GM19238 (cell line): ENCODE data around the gene PCDHGA5.
"Not testable (repeated sequence)": the region's sequence is repeated elsewhere in the genome, so short reads cannot be mapped to it uniquely, and the experiment has no call there.

Source experiments
- DNase-seq: peaks from one replicate; pipeline ENCODE4 v3.0.0; 2011; ENCODE audit warnings: low spot score; ENCODE audit not compliant: insufficient read length

PCDHGA5 gene

DNA sequence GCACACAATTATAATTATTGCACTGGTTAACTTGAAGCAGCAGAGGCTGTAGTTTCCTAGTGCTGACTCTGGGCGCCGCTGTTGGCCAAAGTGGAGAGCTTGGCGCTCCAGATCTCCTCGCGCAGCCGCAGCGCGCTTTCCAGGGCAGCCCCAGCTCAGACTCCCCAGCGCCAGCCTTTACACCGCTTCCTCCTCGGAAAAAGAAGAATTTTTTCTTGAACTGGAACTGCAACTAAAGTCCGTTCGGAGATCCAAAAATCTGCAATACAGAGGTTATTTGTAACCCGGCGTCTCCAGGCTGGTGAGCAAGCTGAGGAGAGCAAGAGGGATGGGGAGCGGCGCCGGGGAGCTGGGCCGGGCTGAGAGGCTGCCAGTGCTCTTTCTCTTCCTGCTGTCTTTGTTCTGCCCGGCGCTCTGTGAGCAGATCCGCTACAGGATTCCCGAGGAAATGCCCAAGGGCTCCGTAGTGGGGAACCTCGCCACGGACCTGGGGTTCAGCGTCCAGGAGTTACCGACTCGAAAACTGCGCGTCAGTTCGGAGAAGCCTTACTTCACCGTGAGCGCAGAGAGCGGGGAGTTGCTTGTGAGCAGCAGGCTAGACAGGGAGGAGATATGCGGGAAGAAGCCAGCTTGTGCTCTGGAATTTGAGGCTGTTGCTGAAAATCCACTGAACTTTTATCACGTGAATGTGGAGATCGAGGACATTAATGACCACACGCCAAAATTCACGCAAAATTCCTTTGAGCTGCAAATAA, 23.8 kb downstream of the PCDHGA5 start, which contains the start of gene PCDHGB4:
Gene PCDHGB4, plus strand, starts transcription at position 142 of the 755 bp plus-strand sequence. Its CDS starts 187 bp downstream, at position 329.
- not testable (repeated sequence) for DNase-seq

DNA sequence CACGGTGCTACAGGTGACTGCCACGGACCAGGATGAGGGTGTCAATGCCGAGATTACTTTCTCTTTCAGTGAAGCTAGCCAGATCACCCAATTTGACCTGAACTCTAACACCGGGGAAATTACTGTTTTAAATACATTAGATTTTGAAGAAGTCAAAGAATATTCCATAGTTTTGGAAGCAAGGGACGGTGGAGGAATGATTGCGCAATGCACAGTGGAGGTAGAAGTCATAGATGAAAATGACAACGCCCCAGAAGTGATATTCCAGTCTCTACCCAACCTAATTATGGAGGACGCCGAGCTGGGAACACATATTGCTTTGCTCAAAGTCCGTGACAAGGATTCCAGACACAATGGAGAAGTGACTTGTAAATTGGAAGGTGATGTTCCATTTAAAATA, 24.7 kb downstream of the PCDHGA5 start:
- DNase-seq, result no peak

DNA sequence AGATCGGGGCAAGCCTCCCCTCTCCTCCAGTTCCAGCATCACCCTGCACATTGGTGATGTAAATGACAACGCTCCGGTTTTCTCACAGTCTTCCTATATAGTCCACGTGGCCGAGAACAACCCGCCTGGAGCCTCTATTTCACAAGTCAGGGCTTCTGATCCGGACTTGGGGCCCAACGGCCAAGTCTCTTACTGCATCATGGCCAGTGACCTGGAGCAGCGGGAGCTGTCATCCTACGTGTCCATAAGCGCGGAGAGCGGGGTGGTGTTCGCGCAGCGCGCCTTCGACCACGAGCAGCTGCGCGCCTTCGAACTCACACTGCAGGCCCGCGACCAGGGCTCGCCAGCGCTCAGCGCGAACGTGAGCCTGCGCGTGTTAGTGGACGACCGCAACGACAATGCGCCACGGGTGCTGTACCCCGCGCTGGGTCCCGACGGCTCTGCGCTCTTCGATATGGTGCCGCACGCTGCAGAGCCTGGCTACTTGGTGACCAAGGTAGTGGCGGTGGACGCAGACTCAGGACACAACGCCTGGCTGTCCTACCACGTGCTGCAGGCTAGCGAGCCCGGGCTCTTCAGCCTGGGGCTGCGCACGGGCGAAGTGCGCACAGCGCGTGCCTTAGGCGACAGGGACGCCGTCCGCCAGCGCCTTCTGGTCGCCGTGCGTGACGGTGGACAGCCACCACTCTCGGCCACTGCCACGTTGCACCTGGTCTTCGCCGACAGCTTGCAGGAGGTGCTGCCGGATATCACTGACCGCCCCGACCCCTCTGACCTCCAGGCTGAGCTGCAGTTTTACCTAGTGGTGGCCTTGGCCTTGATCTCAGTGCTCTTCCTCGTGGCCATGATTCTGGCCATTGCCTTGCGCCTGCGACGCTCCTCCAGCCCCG, 25.4 kb downstream of the PCDHGA5 start:
- no peak for DNase-seq

DNA sequence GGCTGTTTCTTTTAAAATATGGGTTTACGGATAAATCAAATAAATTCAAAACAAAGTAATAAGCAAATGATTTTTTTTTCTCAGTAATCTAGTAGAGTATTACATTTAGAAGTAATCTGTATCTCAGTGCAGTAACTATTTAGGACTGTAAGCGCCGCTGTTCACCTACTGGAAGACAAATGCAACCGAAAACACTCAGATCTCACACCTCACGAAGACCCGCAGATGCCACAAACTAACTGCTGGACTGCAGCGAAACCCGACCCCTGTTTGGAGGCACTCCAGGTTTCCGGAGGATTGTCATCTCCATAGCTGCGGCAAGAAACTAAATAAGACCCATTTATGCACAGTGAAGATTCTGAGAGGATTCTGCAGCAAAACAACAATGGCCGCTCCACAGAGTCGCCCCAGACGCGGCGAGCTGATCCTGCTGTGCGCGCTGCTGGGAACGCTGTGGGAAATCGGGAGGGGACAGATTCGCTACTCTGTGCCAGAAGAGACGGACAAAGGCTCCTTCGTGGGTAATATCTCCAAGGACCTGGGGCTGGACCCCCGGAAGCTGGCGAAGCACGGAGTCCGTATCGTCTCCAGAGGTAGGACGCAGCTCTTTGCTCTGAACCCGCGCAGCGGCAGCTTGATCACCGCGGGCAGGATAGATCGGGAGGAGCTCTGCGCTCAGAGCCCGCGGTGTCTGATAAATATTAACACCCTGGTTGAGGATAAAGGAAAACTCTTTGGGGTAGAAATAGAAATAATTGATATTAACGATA, 28.7 kb downstream of the PCDHGA5 start, which contains the start of gene PCDHGA8:
Gene PCDHGA8, plus strand, starts transcription at position 205 of the 770 bp plus-strand sequence. Its CDS starts 181 bp downstream, at position 386.
- no peak for DNase-seq

DNA sequence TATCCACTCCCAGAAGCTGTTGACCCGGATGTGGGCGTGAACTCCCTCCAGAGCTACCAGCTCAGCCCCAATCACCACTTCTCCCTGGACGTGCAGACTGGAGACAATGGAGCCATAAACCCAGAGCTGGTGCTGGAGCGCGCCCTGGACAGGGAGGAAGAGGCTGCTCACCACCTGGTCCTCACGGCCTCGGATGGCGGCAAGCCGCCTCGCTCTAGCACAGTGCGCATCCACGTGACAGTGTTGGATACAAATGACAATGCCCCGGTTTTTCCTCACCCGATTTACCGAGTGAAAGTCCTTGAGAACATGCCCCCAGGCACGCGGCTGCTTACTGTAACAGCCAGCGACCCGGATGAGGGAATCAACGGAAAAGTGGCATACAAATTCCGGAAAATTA, 29.3 kb downstream of the PCDHGA5 start:
- no peak for DNase-seq

DNA sequence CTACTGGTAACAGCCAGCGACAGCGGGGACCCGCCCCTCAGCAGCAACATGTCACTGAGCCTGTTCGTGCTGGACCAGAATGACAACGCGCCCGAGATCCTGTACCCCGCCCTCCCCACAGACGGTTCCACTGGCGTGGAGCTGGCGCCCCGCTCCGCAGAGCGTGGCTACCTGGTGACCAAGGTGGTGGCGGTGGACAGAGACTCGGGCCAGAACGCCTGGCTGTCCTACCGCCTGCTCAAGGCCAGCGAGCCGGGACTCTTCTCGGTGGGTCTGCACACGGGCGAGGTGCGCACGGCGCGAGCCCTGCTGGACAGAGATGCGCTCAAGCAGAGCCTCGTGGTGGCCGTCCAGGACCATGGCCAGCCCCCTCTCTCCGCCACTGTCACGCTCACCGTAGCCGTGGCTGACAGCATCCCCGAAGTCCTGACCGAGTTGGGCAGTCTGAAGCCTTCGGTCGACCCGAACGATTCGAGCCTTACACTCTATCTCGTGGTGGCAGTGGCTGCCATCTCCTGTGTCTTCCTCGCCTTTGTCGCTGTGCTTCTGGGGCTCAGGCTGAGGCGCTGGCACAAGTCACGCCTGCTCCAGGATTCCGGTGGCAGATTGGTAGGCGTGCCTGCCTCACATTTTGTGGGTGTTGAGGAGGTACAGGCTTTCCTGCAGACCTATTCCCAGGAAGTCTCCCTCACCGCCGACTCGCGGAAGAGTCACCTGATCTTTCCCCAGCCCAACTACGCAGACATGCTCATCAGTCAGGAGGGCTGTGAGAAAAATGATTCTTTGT, 30.6 kb downstream of the PCDHGA5 start:
- not testable (repeated sequence) for DNase-seq

DNA sequence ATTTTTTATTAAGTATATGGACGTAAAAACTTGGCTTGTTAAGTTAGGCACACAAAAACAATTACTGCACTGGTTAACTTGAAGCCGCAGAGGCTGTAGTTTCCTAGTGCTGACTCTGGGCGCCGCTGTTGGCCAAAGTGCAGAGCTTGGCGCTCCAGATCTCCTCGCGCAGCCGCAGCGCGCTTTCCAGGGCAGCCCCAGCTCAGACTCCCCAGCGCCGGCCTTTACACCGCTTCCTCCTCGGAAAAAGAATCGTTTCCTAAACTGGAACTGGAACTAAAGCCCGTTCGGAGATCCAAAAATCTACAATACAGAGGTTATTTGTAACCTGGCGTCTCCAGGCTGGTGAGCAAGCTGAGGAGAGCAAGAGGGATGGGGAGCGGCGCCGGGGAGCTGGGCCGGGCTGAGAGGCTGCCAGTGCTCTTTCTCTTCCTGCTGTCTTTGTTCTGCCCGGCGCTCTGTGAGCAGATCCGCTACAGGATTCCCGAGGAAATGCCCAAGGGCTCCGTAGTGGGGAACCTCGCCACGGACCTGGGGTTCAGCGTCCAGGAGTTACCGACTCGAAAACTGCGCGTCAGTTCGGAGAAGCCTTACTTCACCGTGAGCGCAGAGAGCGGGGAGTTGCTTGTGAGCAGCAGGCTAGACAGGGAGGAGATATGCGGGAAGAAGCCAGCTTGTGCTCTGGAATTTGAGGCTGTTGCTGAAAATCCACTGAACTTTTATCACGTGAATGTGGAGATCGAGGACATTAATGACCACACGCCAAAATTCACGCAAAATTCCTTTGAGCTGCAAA, 34.0 kb downstream of the PCDHGA5 start, which contains the start of gene PCDHGB5:
Gene PCDHGB5, plus strand, starts transcription at position 192 of the 796 bp plus-strand sequence. Its CDS starts 181 bp downstream, at position 373.
- DNase-seq, result peak; percentile 23

DNA sequence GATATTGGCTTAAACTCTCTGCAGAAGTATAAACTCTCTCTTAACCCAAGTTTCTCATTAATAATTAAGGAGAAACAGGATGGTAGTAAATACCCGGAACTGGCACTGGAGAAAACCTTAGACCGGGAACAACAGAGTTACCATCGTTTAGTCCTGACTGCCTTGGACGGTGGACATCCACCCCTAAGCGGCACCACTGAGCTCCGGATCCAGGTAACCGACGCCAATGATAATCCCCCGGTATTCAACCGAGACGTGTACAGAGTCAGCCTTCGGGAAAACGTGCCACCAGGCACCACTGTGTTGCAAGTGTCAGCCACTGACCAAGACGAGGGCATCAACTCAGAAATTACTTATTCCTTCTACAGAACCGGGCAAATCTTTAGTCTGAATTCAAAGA, 34.6 kb downstream of the PCDHGA5 start:
- no peak for DNase-seq

DNA sequence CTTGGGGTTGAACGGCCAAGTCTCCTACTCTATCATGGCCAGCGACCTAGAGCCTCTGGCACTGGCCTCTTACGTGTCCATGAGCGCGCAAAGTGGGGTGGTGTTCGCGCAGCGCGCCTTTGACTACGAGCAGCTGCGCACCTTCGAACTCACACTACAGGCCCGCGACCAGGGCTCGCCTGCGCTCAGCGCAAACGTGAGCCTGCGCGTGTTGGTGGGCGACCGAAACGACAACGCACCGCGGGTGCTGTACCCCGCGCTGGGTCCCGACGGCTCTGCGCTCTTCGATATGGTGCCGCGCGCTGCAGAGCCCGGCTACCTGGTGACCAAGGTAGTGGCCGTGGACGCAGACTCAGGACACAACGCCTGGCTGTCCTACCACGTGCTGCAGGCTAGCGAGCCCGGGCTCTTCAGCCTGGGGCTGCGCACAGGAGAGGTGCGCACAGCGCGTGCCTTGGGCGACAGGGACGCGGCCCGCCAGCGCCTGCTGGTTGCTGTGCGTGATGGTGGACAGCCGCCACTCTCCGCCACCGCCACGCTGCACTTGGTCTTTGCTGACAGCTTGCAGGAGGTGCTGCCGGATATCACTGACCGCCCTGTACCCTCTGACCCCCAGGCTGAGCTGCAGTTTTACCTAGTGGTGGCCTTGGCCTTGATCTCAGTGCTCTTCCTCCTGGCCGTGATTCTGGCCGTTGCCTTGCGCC, 35.7 kb downstream of the PCDHGA5 start:
- no peak for DNase-seq

DNA sequence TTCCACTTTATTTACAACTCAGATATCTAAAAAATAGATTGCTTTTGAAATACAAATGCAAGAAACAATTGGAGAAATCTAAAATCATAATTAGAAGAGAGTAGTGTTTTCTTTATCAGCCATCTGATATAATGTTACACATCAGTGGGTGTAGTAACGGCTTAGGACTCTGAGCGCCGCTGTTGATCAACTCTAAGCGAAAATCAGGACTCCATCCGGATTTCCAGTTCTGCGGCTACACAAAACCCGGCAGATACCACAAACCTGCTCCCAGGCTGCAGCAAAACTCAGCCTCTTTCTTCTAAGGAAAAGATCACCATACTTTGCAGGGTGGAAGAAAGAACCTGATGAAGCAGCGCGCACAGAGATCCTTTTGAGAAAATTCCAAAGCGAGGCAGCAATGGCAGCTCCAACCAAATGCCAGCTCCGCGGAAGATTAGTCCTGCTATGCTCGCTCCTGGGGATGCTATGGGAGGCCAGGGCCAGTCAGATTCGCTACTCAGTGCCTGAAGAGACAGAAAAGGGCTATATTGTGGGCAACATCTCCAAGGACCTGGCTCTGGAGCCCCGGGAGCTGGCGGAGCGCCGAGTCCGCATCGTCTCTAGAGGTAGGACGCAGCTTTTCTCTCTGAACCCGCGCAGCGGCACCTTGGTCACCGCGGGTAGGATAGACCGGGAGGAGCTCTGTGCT, 38.7 kb downstream of the PCDHGA5 start, which contains the start of gene PCDHGA9:
Gene PCDHGA9, plus strand, starts transcription at position 226 of the 691 bp plus-strand sequence. Its CDS starts 175 bp downstream, at position 401.
- DNase-seq, result no peak

DNA sequence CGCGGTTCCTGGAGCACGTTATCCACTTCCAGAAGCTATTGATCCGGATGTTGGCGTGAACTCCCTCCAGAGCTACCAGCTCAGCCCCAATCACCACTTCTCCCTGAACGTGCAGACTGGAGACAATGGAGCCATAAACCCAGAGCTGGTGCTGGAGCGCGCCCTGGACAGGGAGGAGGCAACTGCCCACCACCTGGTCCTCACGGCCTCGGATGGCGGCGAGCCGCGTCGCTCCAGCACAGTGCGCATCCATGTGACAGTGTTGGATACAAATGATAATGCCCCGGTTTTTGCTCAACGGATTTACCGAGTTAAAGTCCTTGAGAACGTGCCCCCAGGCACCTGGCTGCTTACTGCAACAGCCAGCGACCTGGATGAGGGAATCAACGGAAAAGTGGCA, 39.4 kb downstream of the PCDHGA5 start:
- no peak for DNase-seq

DNA sequence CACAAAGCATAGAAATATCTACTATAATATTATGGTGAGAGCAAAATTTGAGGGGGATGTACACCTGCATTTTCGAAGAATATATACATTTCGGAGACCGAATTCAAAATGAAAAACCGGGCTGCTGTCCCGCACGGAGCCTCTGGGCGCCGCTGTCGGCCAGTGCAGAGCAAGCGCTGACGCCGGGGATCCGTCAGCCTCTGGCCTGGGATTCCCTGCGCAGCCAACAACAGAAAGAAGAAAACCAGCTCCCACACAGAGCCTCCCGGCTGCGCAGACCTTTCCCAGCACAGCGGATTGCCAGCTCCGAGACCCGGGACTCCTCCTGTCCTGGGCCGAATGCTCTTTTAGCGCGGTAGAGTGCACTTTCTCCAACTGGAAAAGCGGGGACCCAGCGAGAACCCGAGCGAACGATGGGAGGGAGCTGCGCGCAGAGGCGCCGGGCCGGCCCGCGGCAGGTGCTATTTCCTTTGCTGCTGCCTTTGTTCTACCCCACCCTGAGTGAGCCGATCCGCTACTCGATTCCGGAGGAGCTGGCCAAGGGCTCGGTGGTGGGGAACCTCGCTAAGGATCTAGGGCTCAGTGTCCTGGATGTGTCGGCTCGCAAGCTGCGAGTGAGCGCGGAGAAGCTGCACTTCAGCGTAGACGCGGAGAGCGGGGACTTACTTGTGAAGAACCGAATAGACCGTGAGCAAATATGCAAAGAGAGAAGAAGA, 44.0 kb downstream of the PCDHGA5 start, which contains the start of gene PCDHGB6:
Gene PCDHGB6, plus strand, starts transcription at position 232 of the 716 bp plus-strand sequence. Its CDS starts 182 bp downstream, at position 414.
- not testable (repeated sequence) for DNase-seq

DNA sequence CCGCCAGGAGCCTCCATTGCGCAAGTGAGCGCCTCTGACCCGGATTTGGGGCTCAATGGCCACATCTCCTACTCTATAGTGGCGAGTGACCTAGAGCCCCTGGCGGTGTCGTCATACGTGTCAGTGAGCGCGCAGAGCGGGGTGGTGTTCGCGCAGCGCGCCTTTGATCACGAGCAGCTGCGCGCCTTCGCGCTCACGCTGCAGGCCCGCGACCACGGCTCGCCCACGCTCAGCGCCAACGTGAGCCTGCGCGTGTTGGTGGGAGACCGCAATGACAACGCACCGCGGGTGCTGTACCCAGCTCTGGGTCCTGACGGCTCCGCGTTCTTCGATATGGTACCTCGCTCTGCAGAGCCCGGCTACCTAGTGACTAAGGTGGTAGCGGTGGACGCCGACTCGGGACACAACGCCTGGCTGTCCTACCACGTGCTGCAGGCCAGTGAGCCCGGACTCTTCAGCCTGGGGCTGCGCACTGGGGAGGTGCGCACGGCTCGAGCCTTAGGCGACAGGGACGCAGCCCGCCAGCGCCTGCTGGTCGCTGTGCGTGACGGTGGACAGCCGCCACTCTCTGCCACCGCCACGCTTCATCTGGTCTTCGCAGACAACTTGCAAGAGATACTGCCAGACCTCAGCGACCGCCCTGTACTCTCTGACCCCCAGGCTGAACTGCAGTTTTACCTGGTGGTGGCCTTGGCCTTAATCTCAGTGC, 45.8 kb downstream of the PCDHGA5 start:
- no peak for DNase-seq

DNA sequence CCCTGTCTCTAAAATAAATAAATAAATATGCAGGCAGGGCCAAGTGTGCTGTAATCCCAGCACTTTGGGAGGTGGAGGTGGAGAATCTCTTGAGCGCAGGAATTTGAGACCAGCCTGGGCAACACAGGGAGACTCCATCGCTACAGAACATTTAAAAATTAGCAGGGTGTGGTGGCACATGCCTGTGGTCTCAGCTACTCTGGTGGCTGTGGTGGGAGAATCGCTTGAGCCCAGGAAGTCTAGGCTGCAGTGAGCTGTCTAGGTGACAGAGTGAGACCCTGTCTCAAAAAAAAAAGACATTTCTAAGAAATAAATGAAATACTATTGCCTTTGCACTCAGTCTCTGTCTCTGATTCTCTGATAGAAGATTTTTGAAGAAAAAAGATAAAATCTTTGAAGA, 47.6 kb downstream of the PCDHGA5 start:
- no peak for DNase-seq

DNA sequence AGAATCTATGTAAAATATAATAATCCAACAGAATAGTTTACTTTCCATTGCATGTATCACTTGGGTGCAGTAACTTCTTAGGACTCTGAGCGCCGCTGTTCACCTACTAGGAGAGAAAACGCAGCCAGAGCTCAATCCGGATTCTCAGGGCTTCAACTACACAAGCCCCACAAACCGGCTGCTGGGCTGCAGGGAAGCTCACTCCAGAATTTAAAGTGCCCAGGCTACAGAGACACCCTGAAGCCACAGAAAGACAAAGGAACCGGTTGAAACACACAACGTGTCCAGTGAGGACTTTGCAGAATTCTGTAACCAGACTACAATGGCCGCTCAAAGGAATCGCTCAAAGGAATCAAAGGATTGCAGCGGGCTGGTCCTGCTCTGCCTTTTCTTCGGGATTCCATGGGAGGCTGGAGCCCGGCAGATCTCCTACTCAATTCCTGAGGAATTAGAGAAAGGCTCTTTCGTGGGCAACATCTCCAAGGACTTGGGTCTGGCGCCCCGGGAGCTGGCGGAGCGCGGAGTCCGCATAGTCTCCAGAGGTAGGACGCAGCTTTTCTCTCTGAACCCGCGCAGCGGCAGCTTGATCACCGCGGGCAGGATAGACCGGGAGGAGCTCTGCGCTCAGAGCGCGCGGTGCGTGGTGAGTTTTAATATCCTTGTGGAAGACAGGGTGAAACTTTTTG, 49.0 kb downstream of the PCDHGA5 start, which contains the start of gene PCDHGA10:
Gene PCDHGA10, plus strand, starts transcription at position 134 of the 686 bp plus-strand sequence. Its CDS starts 189 bp downstream, at position 323.
- peak; percentile 55 for DNase-seq

DNA sequence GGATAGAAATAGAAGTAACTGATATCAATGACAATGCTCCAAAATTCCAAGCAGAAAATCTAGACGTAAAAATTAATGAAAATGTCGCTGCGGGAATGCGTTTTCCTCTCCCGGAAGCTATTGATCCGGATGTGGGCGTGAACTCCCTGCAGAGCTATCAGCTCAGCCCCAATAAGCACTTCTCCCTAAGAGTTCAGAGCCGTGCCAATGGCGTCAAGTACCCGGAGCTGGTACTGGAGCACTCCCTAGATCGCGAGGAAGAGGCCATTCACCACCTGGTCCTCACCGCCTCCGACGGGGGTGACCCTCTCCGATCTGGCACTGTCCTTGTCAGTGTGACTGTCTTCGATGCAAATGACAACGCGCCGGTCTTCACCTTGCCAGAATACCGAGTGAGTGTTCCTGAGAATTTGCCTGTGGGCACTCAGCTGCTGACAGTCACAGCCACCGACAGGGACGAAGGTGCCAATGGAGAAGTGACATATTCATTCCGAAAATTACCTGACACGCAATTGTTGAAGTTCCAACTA, 49.6 kb downstream of the PCDHGA5 start:
- DNase-seq, result no peak
